ENCODE measurements around the gene TPBG.
A peak's percentile ranks its signal among the peaks of the same experiment; 100 is the strongest.

The TPBG gene

GRCh38 chr6:82363428-82364086 is at the start of gene TPBG:
TPBG (plus strand) TSS chr6:82363817; CDS start chr6:82364962, 1,145 bp downstream.
- Histone ChIP-seq H3K27me3 (ENCODE audit: control insufficient read depth in 1 of 2, insufficient read depth in 2 of 2, low read length in 2 of 2) (peaks cover 8 to 29% of the 10 kb centered on the region in 2 donors), H3K36me3 (ENCODE audit: control insufficient read depth in 1 of 2, insufficient read depth in 2 of 2, low read length in 2 of 2) (no peaks in the 10 kb centered on the region), H3K9ac (ENCODE audit: low read depth in 1 of 2, low read length in 2 of 2) (peak within 1 kb of the TSS; percentile 57 to 63), H3K27ac (ENCODE audit: low read depth, low read length) (no peak within 1 kb of the TSS), H3K4me1 (ENCODE audit: control insufficient read depth in 1 of 2, insufficient read depth in 2 of 2, low read length in 2 of 2) (peaks cover 4 to 9% of the 10 kb centered on the region in 2 donors), H3K9me3 (ENCODE audit: control insufficient read depth in 1 of 2, low read length in 2 of 2) (no peaks in the 10 kb centered on the region), H3K4me3 (ENCODE audit: low read depth in 1 of 2, low read length in 2 of 2) (peak within 1 kb of the TSS; percentile 72 to 82)

- Histone ChIP-seq H3K4me3 (ENCODE audit: low read depth in 1 of 2, low read length in 2 of 2) (no peak overlapping the region), H3K4me1 (ENCODE audit: control insufficient read depth in 1 of 2, insufficient read depth in 2 of 2, low read length in 2 of 2) (no peaks in the 10 kb centered on the region), H3K27ac (ENCODE audit: low read depth, low read length) (no peak overlapping the region), H3K36me3 (ENCODE audit: control insufficient read depth in 1 of 2, insufficient read depth in 2 of 2, low read length in 2 of 2) (no peaks in the 10 kb centered on the region), H3K9ac (ENCODE audit: low read depth in 1 of 2, low read length in 2 of 2) (no peak overlapping the region), H3K27me3 (ENCODE audit: control insufficient read depth in 1 of 2, insufficient read depth in 2 of 2, low read length in 2 of 2) (no peaks in the 10 kb centered on the region), H3K9me3 (ENCODE audit: control insufficient read depth in 1 of 2, low read length in 2 of 2) (no peaks in the 10 kb centered on the region)
Observed at GRCh38 chr6:82322386-82322785, 41.2 kb upstream of the TPBG start.

GRCh38 chr6:82329766-82330165 is 33.9 kb upstream of the TPBG start:
- no peak overlapping the region for H3K9ac ChIP-seq (ENCODE audit: low read depth in 1 of 2, low read length in 2 of 2)
- H3K27me3 ChIP-seq (ENCODE audit: control insufficient read depth in 1 of 2, insufficient read depth in 2 of 2, low read length in 2 of 2) = no peaks in the 10 kb centered on the region
- H3K4me3 ChIP-seq (ENCODE audit: low read depth in 1 of 2, low read length in 2 of 2) = no peak overlapping the region
- no peak overlapping the region for H3K27ac ChIP-seq (ENCODE audit: low read depth, low read length)
- H3K9me3 ChIP-seq (ENCODE audit: control insufficient read depth in 1 of 2, low read length in 2 of 2) = no peaks in the 10 kb centered on the region
- H3K4me1 ChIP-seq (ENCODE audit: control insufficient read depth in 1 of 2, insufficient read depth in 2 of 2, low read length in 2 of 2) = no peaks in the 10 kb centered on the region
- H3K36me3 ChIP-seq (ENCODE audit: control insufficient read depth in 1 of 2, insufficient read depth in 2 of 2, low read length in 2 of 2) = no peaks in the 10 kb centered on the region

- Histone ChIP-seq H3K36me3 (ENCODE audit: control insufficient read depth in 1 of 2, insufficient read depth in 2 of 2, low read length in 2 of 2) (no peaks in the 10 kb centered on the region), H3K4me1 (ENCODE audit: control insufficient read depth in 1 of 2, insufficient read depth in 2 of 2, low read length in 2 of 2) (no peaks in the 10 kb centered on the region), H3K27me3 (ENCODE audit: control insufficient read depth in 1 of 2, insufficient read depth in 2 of 2, low read length in 2 of 2) (no peaks in the 10 kb centered on the region), H3K4me3 (ENCODE audit: low read depth in 1 of 2, low read length in 2 of 2) (no peak overlapping the region), H3K9me3 (ENCODE audit: control insufficient read depth in 1 of 2, low read length in 2 of 2) (no peaks in the 10 kb centered on the region), H3K27ac (ENCODE audit: low read depth, low read length) (no peak overlapping the region), H3K9ac (ENCODE audit: low read depth in 1 of 2, low read length in 2 of 2) (no peak overlapping the region)
Observed at GRCh38 chr6:82330171-82330804, 33.3 kb upstream of the TPBG start.

GRCh38 chr6:82331031-82331773 is 32.4 kb upstream of the TPBG start:
- no peak overlapping the region for H3K9ac ChIP-seq (ENCODE audit: low read depth in 1 of 2, low read length in 2 of 2)
- no peaks in the 10 kb centered on the region for H3K9me3 ChIP-seq (ENCODE audit: control insufficient read depth in 1 of 2, low read length in 2 of 2)
- H3K27me3 ChIP-seq (ENCODE audit: control insufficient read depth in 1 of 2, insufficient read depth in 2 of 2, low read length in 2 of 2) = no peaks in the 10 kb centered on the region
- no peak overlapping the region for H3K27ac ChIP-seq (ENCODE audit: low read depth, low read length)
- H3K4me3 ChIP-seq (ENCODE audit: low read depth in 1 of 2, low read length in 2 of 2) = no peak overlapping the region
- no peaks in the 10 kb centered on the region for H3K36me3 ChIP-seq (ENCODE audit: control insufficient read depth in 1 of 2, insufficient read depth in 2 of 2, low read length in 2 of 2)
- H3K4me1 ChIP-seq (ENCODE audit: control insufficient read depth in 1 of 2, insufficient read depth in 2 of 2, low read length in 2 of 2) = no peaks in the 10 kb centered on the region

GRCh38 chr6:82333781-82334180 is 29.8 kb upstream of the TPBG start:
- H3K27me3 ChIP-seq (ENCODE audit: control insufficient read depth in 1 of 2, insufficient read depth in 2 of 2, low read length in 2 of 2) = no peaks in the 10 kb centered on the region
- H3K4me3 ChIP-seq (ENCODE audit: low read depth in 1 of 2, low read length in 2 of 2) = no peak overlapping the region
- H3K27ac ChIP-seq (ENCODE audit: low read depth, low read length) = no peak overlapping the region
- no peaks in the 10 kb centered on the region for H3K9me3 ChIP-seq (ENCODE audit: control insufficient read depth in 1 of 2, low read length in 2 of 2)
- no peak overlapping the region for H3K9ac ChIP-seq (ENCODE audit: low read depth in 1 of 2, low read length in 2 of 2)
- H3K36me3 ChIP-seq (ENCODE audit: control insufficient read depth in 1 of 2, insufficient read depth in 2 of 2, low read length in 2 of 2) = no peaks in the 10 kb centered on the region
- no peaks in the 10 kb centered on the region for H3K4me1 ChIP-seq (ENCODE audit: control insufficient read depth in 1 of 2, insufficient read depth in 2 of 2, low read length in 2 of 2)

GRCh38 chr6:82337688-82338257 is 25.8 kb upstream of the TPBG start:
- Histone ChIP-seq H3K9ac (ENCODE audit: low read depth in 1 of 2, low read length in 2 of 2) (no peak overlapping the region), H3K27ac (ENCODE audit: low read depth, low read length) (no peak overlapping the region), H3K9me3 (ENCODE audit: control insufficient read depth in 1 of 2, low read length in 2 of 2) (no peaks in the 10 kb centered on the region), H3K36me3 (ENCODE audit: control insufficient read depth in 1 of 2, insufficient read depth in 2 of 2, low read length in 2 of 2) (no peaks in the 10 kb centered on the region), H3K27me3 (ENCODE audit: control insufficient read depth in 1 of 2, insufficient read depth in 2 of 2, low read length in 2 of 2) (no peaks in the 10 kb centered on the region), H3K4me3 (ENCODE audit: low read depth in 1 of 2, low read length in 2 of 2) (no peak overlapping the region), H3K4me1 (ENCODE audit: control insufficient read depth in 1 of 2, insufficient read depth in 2 of 2, low read length in 2 of 2) (no peaks in the 10 kb centered on the region)

- Histone ChIP-seq H3K4me3 (ENCODE audit: low read depth in 1 of 2, low read length in 2 of 2) (no peak overlapping the region), H3K36me3 (ENCODE audit: control insufficient read depth in 1 of 2, insufficient read depth in 2 of 2, low read length in 2 of 2) (no peaks in the 10 kb centered on the region), H3K27me3 (ENCODE audit: control insufficient read depth in 1 of 2, insufficient read depth in 2 of 2, low read length in 2 of 2) (no peaks in the 10 kb centered on the region), H3K27ac (ENCODE audit: low read depth, low read length) (no peak overlapping the region), H3K9me3 (ENCODE audit: control insufficient read depth in 1 of 2, low read length in 2 of 2) (no peaks in the 10 kb centered on the region), H3K4me1 (ENCODE audit: control insufficient read depth in 1 of 2, insufficient read depth in 2 of 2, low read length in 2 of 2) (no peaks in the 10 kb centered on the region), H3K9ac (ENCODE audit: low read depth in 1 of 2, low read length in 2 of 2) (no peak overlapping the region)
Observed at GRCh38 chr6:82348130-82348529, 15.5 kb upstream of the TPBG start.

- Histone ChIP-seq H3K36me3 (ENCODE audit: control insufficient read depth in 1 of 2, insufficient read depth in 2 of 2, low read length in 2 of 2) (no peaks in the 10 kb centered on the region), H3K4me1 (ENCODE audit: control insufficient read depth in 1 of 2, insufficient read depth in 2 of 2, low read length in 2 of 2) (no peaks in the 10 kb centered on the region), H3K9me3 (ENCODE audit: control insufficient read depth in 1 of 2, low read length in 2 of 2) (no peaks in the 10 kb centered on the region), H3K27me3 (ENCODE audit: control insufficient read depth in 1 of 2, insufficient read depth in 2 of 2, low read length in 2 of 2) (no peaks in the 10 kb centered on the region), H3K9ac (ENCODE audit: low read depth in 1 of 2, low read length in 2 of 2) (no peak overlapping the region), H3K27ac (ENCODE audit: low read depth, low read length) (no peak overlapping the region), H3K4me3 (ENCODE audit: low read depth in 1 of 2, low read length in 2 of 2) (no peak overlapping the region)
Observed at GRCh38 chr6:82353848-82354247, 9.8 kb upstream of the TPBG start.

GRCh38 chr6:82360552-82360951 is 3.1 kb upstream of the TPBG start:
- Histone ChIP-seq H3K4me3 (ENCODE audit: low read depth in 1 of 2, low read length in 2 of 2) (no peak overlapping the region), H3K9me3 (ENCODE audit: control insufficient read depth in 1 of 2, low read length in 2 of 2) (no peaks in the 10 kb centered on the region), H3K27ac (ENCODE audit: low read depth, low read length) (no peak overlapping the region), H3K9ac (ENCODE audit: low read depth in 1 of 2, low read length in 2 of 2) (no peak overlapping the region), H3K27me3 (ENCODE audit: control insufficient read depth in 1 of 2, insufficient read depth in 2 of 2, low read length in 2 of 2) (peaks cover 6 to 22% of the 10 kb centered on the region in 2 donors), H3K36me3 (ENCODE audit: control insufficient read depth in 1 of 2, insufficient read depth in 2 of 2, low read length in 2 of 2) (no peaks in the 10 kb centered on the region), H3K4me1 (ENCODE audit: control insufficient read depth in 1 of 2, insufficient read depth in 2 of 2, low read length in 2 of 2) (peaks cover 4 to 9% of the 10 kb centered on the region in 2 donors)
